GM18526 (cell line): ENCODE results near the gene OR5T3.

Source experiments
- POLR2A ChIP-seq: IDR thresholded peaks from 3 replicates; pipeline ENCODE4 v1.6.1; 2011; ENCODE audit not compliant: insufficient read length; ENCODE audit errors: extremely low read depth

OR5T3 gene

DNA sequence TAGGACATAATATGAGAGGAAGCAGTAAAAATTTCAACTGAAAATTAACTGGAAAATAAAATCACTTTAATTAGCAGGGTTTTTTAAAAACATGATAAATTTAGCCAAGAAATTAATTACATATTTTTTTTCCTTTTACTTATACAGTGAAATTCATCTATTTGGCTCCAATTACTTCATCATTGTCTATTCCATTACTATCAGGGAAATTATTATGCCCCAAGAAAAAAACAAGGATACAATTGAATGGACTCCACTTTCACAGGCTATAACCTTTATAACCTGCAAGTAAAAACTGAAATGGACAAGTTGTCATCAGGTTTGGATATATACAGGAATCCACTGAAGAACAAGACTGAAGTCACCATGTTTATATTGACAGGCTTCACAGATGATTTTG is at the start of gene OR5T3:
Gene OR5T3 (plus strand): TSS at position 301 of the 400 bp plus-strand sequence. CDS start 0 bp downstream, at position 301.
- no peak for TF ChIP-seq POLR2A

DNA sequence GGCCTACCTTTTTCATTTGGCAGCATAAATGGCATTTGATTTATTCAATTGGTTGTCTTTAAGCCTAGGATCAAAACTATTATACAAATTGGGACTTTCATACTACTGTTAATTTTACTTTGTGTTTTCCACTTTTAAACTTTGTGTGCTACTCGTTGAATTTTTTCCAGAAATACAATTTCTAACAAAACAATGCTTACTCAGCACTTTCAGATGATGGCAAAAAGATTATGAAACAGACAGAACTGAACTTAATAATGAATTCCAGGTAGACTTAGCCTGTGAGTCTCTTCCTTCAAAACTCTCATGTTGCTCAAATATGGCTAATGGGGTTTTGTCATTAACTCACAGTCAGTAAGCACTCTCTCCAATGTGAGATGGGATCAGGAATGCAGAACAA is 44.3 kb upstream of the OR5T3 start:
- TF ChIP-seq POLR2A: no peak

DNA sequence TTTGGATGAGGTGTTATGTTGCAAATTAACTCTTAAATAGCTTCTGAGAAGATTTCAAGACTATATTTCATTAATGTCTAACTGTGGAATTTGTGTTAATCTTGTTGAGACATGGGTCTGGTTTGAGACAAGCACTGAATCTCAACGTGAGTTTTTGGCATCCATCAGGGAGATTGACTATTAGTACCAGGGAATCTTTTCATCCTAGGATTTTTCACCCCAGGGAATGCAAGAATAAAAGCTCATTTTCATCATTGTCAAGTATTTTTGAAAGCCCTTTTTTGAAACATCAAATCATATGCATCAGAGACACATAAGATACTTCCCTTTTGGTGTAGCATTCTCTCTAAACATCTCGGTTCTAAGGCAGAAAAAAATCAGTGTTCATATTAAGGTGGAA is 37.5 kb upstream of the OR5T3 start:
- TF ChIP-seq POLR2A: no peak

DNA sequence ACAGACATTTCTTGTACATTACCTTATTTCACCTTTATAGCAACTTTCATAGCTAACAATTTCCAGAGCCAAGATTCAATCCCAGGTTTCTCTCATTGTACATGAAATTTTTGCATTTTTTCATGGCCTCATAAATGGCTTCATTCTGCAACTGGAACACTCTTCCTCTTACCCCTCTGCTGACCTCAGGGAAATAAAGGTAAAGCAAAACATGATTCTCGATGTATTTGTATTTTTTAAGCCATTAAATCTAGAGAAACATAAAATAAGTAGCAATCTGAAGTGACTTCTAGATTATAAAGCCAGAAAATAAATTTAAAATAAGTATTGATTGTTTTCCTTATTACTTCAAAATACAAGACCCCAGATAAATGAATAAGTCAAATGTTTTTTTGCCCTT is 17.9 kb upstream of the OR5T3 start, which contains the start of gene OR5T2:
Gene OR5T2 (minus strand): TSS at position 101 of the 400 bp plus-strand sequence. CDS start 1,193 bp downstream, outside the sequence.
- no peak for TF ChIP-seq POLR2A

DNA sequence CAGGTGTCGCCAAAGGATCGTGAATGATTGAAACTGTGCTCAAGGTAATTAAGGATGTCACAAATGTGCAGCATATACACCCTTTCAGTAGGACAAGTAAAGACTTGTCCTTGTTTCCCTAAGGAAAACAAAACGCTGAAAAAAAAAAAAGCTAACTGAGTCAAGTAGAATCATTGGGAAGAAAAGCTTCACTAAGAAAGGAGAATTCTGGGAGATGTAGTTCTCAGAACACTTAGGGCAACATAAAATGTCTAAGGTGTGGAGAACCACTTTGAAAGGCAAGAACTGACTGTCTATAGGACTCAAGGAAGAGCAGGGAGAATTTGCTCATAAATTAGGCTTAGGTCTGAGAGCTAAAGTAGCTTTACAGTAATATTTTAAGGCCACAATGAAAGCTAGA is 19.0 kb downstream of the OR5T3 start:
- TF ChIP-seq POLR2A: no peak

DNA sequence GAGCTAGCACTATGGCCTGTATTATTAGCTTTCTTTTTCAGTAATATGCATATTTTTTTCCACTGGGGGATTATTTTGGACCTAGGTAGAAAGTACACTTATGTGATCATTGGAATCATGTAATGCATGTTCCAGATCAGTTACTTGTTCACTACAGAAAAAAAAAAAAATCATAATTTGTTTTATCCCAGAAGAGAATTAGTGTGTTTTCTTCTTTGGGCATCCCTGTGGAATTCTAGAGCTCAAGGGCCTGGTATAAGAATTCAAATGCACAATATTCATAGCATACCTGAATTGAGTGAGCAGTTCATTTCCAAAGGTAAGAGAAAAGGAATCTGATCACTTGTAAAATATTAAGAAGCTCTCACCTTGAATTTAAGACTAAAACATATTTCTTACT is 21.8 kb downstream of the OR5T3 start, which contains the start of gene OR5T1:
Gene OR5T1 (plus strand): TSS at position 301 of the 400 bp plus-strand sequence. CDS start 1,485 bp downstream, outside the sequence.
- no peak for TF ChIP-seq POLR2A

DNA sequence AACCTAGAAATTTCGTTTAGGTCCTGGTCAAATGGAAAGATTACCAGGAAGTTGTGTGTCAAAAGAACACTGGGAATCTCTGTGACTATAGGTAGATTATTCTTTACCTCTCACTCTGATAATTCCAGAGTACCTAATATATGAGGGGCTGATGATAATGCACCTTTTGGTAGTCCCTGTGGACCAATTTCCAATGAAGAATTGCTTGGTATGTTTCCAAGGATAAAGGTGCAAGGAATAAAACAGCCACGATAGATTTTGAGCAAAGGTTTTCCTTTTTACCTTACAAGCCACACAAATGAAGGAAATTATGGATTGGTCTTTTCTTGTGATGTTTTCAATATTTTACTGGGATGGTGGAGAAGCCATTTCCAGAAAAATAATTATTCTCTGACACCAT is 40.1 kb downstream of the OR5T3 start, which contains the start of gene OR8H1:
Gene OR8H1 (minus strand): TSS at position 101 of the 400 bp plus-strand sequence. CDS start 1,192 bp downstream, outside the sequence.
- TF ChIP-seq POLR2A: no peak

DNA sequence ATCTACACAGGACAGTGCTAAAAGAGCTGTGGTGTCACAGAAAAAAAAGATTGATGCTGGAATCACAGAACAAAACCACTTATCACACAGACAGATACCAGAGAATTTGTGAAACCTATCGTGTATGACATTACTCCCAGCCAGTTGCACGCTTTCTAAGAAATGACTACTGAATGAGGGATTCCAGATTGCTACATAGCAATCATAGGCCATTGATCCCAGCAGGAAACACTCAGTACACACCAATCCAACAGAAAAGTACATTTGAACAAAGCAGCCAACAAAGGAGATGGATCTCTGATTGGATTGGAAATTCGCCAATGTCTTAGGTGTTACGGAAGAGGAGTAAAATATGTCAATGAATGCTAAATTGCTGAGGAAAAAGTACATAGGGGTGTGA is 44.8 kb downstream of the OR5T3 start:
- no peak for TF ChIP-seq POLR2A
